Measurements from ENCODE around the gene UNC5B. TPM values are rescaled to one million over a fixed set of nuclear protein-coding genes. Genes with fewer than 3 reads are reported as not detected.

Gene UNC5B
- total RNA-seq, 1 experiment from 2014 or later: 22.0 TPM

DNA sequence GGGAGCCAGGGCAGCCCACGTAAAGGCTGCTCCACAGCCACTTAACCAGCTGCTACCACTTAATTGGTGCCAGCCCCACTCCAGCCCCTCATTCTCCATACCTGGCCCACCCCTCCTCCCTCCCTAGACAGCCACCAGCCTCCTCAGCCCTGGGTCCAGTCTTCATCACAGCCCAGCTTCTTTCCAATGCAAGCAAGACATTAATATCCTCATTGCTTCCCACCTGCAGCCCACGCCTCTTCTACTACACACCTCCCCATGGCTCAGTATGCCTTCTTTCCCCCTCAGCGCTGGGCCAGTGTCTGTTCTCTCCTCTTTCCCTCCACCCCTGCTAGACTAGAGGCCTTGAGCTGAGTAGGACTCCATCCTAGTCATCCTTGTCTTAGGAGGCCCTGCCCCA, 33.5 kb upstream of the UNC5B start:
- Histone ChIP-seq H4K20me1 (ENCODE audit: insufficient read depth) (no peaks in the 10 kb centered on the region), H3K79me2 (ENCODE audit: insufficient read depth, low read length) (no peaks in the 10 kb centered on the region), H3K9me2 (ENCODE audit: insufficient read depth) (no peaks in the 10 kb centered on the region), H3K4me3 (replicated peaks in 1 of 2; ENCODE audit: low read depth in 1 of 2, low read length in 2 of 2) (no peak overlapping the region), H3K4me2 (ENCODE audit: low read length) (no peak overlapping the region), H3K27ac (ENCODE audit: low read depth, low read length) (no peak overlapping the region), H3K9me3 (ENCODE audit: control insufficient read depth in 1 of 2, insufficient read depth in 1 of 2, low read depth in 1 of 2, low read length in 2 of 2) (no peaks in the 10 kb centered on the region), H3K27me3 (ENCODE audit: insufficient read depth, low read length) (no peaks in the 10 kb centered on the region; the same call in 1 of the 2 replicates), H3K4me1 (ENCODE audit: control insufficient read depth in 1 of 2, insufficient read depth in 2 of 2, low read length in 2 of 2) (no peaks in the 10 kb centered on the region), H3K9ac (ENCODE audit: low read length) (no peak overlapping the region), H3K36me3 (ENCODE audit: control insufficient read depth in 1 of 2, insufficient read depth in 2 of 2, low read length in 2 of 2) (no peaks in the 10 kb centered on the region), H2AFZ (ENCODE audit: low read depth, low read length, poor library complexity, severe bottlenecking) (no peak overlapping the region)
- RAD21 ChIA-PET (ENCODE audit: low non-redundant PET in 1 of 2, low total read pairs in 2 of 2, uncharacterized antibody in 2 of 2, unreplicated experiment in 2 of 2): no interaction called here
- BruUV-seq (replicated peaks): no TSS peak
- POLR2A ChIA-PET: no interaction called here
- intact Hi-C loops (cut with micrococcal nuclease): no loop called here
- ATAC-seq (no peak), DNase-seq (ENCODE audit: low read depth, low spot score) (no peak)
- TF ChIP-seq ATF3 (IDR thresholded peaks at IDR 0.05) (no peak), FOSL1 (IDR thresholded peaks at IDR 0.05; ENCODE audit: low read depth) (no peak), CEBPB (IDR thresholded peaks at IDR 0.05; ENCODE audit: low read depth) (no peak), EGR1 (IDR thresholded peaks at IDR 0.05; ENCODE audit: low read depth) (no peak), CBX3 (IDR thresholded peaks at IDR 0.05; ENCODE audit: low read depth) (no peak), SRF (IDR thresholded peaks at IDR 0.05; ENCODE audit: low read depth) (no peak)
- TF ChIP-seq, protein P1, sequence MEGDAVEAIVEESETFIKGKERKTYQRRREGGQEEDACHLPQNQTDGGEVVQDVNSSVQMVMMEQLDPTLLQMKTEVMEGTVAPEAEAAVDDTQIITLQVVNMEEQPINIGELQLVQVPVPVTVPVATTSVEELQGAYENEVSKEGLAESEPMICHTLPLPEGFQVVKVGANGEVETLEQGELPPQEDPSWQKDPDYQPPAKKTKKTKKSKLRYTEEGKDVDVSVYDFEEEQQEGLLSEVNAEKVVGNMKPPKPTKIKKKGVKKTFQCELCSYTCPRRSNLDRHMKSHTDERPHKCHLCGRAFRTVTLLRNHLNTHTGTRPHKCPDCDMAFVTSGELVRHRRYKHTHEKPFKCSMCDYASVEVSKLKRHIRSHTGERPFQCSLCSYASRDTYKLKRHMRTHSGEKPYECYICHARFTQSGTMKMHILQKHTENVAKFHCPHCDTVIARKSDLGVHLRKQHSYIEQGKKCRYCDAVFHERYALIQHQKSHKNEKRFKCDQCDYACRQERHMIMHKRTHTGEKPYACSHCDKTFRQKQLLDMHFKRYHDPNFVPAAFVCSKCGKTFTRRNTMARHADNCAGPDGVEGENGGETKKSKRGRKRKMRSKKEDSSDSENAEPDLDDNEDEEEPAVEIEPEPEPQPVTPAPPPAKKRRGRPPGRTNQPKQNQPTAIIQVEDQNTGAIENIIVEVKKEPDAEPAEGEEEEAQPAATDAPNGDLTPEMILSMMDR (IDR thresholded peaks at IDR 0.05 in 2 of 3, conservative IDR thresholded peaks at IDR 0.05 in 1 of 3; ENCODE audit: borderline replicate concordance in 1 of 3, insufficient read depth in 1 of 3, low read depth in 2 of 3, low read length in 2 of 3): no peak
- CTCF ChIA-PET: no interaction called here

DNA sequence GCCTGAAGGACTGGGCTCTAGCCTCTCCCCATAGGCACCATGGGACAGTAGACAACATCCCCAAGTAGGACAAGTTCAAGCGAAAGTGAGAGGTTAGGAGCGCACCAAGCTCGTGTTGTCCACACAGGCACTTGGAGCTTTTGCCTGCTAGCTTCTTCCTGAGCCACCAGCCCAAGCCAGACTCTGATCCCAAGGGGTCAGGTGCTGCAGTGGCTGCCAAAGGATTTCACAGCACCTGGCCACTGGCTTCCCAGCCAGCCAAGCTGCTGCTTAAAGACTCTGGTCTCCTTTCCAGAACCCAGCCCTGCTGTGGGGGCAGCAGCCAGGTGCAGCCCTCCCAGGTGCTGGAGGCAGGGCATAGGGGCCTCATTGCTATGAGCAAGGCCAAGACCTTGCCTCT, 33.0 kb upstream of the UNC5B start:
- no peaks in the 10 kb centered on the region for H3K36me3 ChIP-seq (ENCODE audit: control insufficient read depth in 1 of 2, insufficient read depth in 2 of 2, low read length in 2 of 2)
- POLR2A ChIA-PET: no interaction called here
- H3K79me2 ChIP-seq (ENCODE audit: insufficient read depth, low read length): no peaks in the 10 kb centered on the region
- CTCF ChIA-PET: no interaction called here
- ATAC-seq: no peak
- H3K4me3 ChIP-seq (replicated peaks in 1 of 2; ENCODE audit: low read depth in 1 of 2, low read length in 2 of 2): no peak overlapping the region
- H3K27ac ChIP-seq (ENCODE audit: low read depth, low read length): no peak overlapping the region
- H3K9me2 ChIP-seq (ENCODE audit: insufficient read depth): no peaks in the 10 kb centered on the region
- H3K27me3 ChIP-seq (ENCODE audit: insufficient read depth, low read length): no peaks in the 10 kb centered on the region; the same call in 1 of the 2 replicates
- no TSS peak for BruUV-seq (replicated peaks)
- H3K4me1 ChIP-seq (ENCODE audit: control insufficient read depth in 1 of 2, insufficient read depth in 2 of 2, low read length in 2 of 2): no peaks in the 10 kb centered on the region
- DNase-seq (ENCODE audit: low read depth, low spot score): no peak
- H2AFZ ChIP-seq (ENCODE audit: low read depth, low read length, poor library complexity, severe bottlenecking): no peak overlapping the region
- intact Hi-C loops (cut with micrococcal nuclease): no loop called here
- H3K9ac ChIP-seq (ENCODE audit: low read length): no peak overlapping the region
- H3K9me3 ChIP-seq (ENCODE audit: control insufficient read depth in 1 of 2, insufficient read depth in 1 of 2, low read depth in 1 of 2, low read length in 2 of 2): no peaks in the 10 kb centered on the region
- H3K4me2 ChIP-seq (ENCODE audit: low read length): no peak overlapping the region
- RAD21 ChIA-PET (ENCODE audit: low non-redundant PET in 1 of 2, low total read pairs in 2 of 2, uncharacterized antibody in 2 of 2, unreplicated experiment in 2 of 2): no interaction called here
- H4K20me1 ChIP-seq (ENCODE audit: insufficient read depth): no peaks in the 10 kb centered on the region
- TF ChIP-seq, protein P2, sequence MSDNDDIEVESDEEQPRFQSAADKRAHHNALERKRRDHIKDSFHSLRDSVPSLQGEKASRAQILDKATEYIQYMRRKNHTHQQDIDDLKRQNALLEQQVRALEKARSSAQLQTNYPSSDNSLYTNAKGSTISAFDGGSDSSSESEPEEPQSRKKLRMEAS (IDR thresholded peaks at IDR 0.05): no peak
- no peak for TF ChIP-seq ZFX (IDR thresholded peaks at IDR 0.05)
- no peak for TF ChIP-seq ZBTB33 (IDR thresholded peaks at IDR 0.05; ENCODE audit: extremely low read depth, insufficient replicate concordance, low read length)
- no peak for TF ChIP-seq POLR2A (IDR thresholded peaks at IDR 0.05; ENCODE audit: borderline replicate concordance, extremely low read depth, insufficient read depth, insufficient read length)
- no peak for TF ChIP-seq FOSL1 (IDR thresholded peaks at IDR 0.05; ENCODE audit: low read depth)
- TF ChIP-seq, protein P1 (IDR thresholded peaks at IDR 0.05 in 2 of 3, conservative IDR thresholded peaks at IDR 0.05 in 1 of 3; ENCODE audit: borderline replicate concordance in 1 of 3, insufficient read depth in 1 of 3, low read depth in 2 of 3, low read length in 2 of 3): no peak
- TF ChIP-seq ZNF274 (IDR thresholded peaks at IDR 0.05; ENCODE audit: low read depth, low read length): no peak
- TF ChIP-seq ELF1 (IDR thresholded peaks at IDR 0.05; ENCODE audit: borderline replicate concordance, low read depth): no peak
- no peak for TF ChIP-seq EZH2 (IDR thresholded peaks at IDR 0.05)
- TF ChIP-seq JUND (IDR thresholded peaks at IDR 0.05): no peak
- no peak for TF ChIP-seq RAD21 (IDR thresholded peaks at IDR 0.05; ENCODE audit: low read depth)

All from HCT116 (cell line).